B cell (primary cell): Measurements from ENCODE around the gene DCAF7.

ENCODE experiments used
- CTCF ChIP-seq: fragments of 200-600 bp; IDR thresholded peaks from one replicate; pipeline ENCODE4 v1.8.0; 2022; ENCODE audit warnings: antibody characterized with exemption, mild to moderate bottlenecking
- EZH2 ChIP-seq: IDR thresholded peaks from 2 replicates; pipeline ENCODE4 v1.6.1; 2012; ENCODE audit warnings: borderline replicate concordance, low read depth, mild to moderate bottlenecking, moderate library complexity, low read length; ENCODE audit not compliant: insufficient read depth, poor library complexity, severe bottlenecking

GRCh38 chr17:63558441-63558840, 8.2 kb downstream of the DCAF7 start:
- TF ChIP-seq CTCF (no peak), EZH2 (no peak)
